Epidermal melanocyte (primary cell): ENCODE measurements around the gene ELP6.
"Not testable (repeated sequence)": the region's sequence is repeated elsewhere in the genome, so short reads cannot be mapped to it uniquely, and the experiment has no call there.

Source experiments
- DNase-seq: peaks from one replicate; pipeline ENCODE4 v3.0.0; 2011; ENCODE audit warnings: low spot score; ENCODE audit not compliant: insufficient read length

Gene ELP6

GRCh38 chr3:47468315-47468714 lies 45.2 kb downstream of the ELP6 start:
- not testable (repeated sequence) for DNase-seq

DNA sequence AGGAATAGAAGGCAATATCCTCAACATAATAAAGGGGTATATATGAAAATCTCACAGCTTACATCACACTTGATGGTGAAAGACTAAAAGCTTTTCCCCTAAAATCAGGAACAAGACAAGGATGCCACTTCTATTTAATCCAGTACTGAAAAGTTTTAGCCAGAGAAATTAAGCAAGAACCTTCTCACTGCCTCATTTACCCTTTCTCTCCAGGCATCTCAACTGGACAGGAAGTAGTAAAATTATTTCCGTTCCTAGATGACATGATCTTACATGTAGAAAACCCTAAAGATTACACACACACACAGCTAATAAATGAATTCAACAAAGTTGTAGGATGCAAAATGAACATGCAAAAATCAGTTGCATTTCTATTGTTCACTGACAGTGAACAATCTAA lies 48.9 kb downstream of the ELP6 start:
- no peak for DNase-seq

GRCh38 chr3:47459534-47460085 lies 53.9 kb downstream of the ELP6 start:
- DNase-seq: not testable (repeated sequence)

DNA sequence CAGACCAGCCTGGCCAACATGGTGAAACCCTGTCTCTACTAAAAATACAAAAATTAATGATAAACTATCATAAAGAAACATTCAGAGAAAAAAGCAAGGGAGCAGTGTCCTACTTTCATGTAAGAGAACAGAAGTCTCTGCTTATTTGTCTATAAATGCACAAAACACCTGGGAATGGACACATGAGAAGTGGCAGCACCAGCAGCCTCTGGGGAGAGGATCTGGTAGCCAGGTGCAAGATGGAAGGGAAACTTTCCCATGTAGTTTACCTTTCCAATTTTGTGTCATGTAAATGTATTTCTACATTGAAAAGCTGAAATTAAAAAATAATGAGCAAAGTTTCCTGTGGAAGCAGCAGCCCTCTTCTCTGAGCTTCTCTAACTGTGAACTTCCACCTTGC lies 56.5 kb downstream of the ELP6 start:
- no peak for DNase-seq

- no peak for DNase-seq
Observed at GRCh38 chr3:47455806-47456452, 57.6 kb downstream of the ELP6 start.

GRCh38 chr3:47452453-47453215 lies 60.9 kb downstream of the ELP6 start:
- no peak for DNase-seq
